MCF 10A (cell line): ENCODE results near the gene ZNF236. TPM values are rescaled to one million over a fixed set of nuclear protein-coding genes. Genes with fewer than 3 reads are reported as not detected.

ENCODE experiments used
- BruUV-seq: library from RNA; stranded (reverse); fragments of 400-500 nt; replicated peaks from 2 replicates; lab custom pipeline; 2021; lab: Mats Ljungman, UMichigan
- CTCF ChIA-PET: fragments of 300-600 bp; sonication (Branson Sonifier 250); formaldehyde crosslinking; extraction: SDS; loops from one replicate; lab custom pipeline; 2021; ENCODE audit warnings: antibody characterized with exemption, inconsistent platforms; lab: Yijun Ruan, JAX
- POLR2A ChIA-PET: fragments of 300-600, 350-650 bp; sonication (Branson Sonifier 250); formaldehyde crosslinking; extraction: SDS; loops from one replicate; lab custom pipeline; 2020; ENCODE audit warnings: antibody characterized with exemption, inconsistent platforms; lab: Yijun Ruan, JAX
- DNase-seq: peaks from one replicate; pipeline ENCODE4 v3.0.0-alpha.2; 2018; ENCODE audit not compliant: unreplicated experiment
- H3K27ac Mint-ChIP-seq: one replicate; pipeline ENCODE4 v1.8.0; 2022; ENCODE audit warnings: mild to moderate bottlenecking, low read depth, mixed read lengths; ENCODE audit not compliant: unreplicated experiment
- H3K27me3 Mint-ChIP-seq: one replicate; pipeline ENCODE4 v1.8.0; 2022; ENCODE audit warnings: mixed read lengths; ENCODE audit not compliant: insufficient read depth, unreplicated experiment
- H3K36me3 Mint-ChIP-seq: one replicate; pipeline ENCODE4 v1.8.0; 2022; ENCODE audit warnings: mild to moderate bottlenecking, moderate library complexity, mixed read lengths; ENCODE audit not compliant: insufficient read depth, unreplicated experiment
- H3K4me1 Mint-ChIP-seq: one replicate; pipeline ENCODE4 v1.8.0; 2022; ENCODE audit warnings: mixed read lengths; ENCODE audit not compliant: insufficient read depth, unreplicated experiment
- H3K4me3 Mint-ChIP-seq: one replicate; pipeline ENCODE4 v1.8.0; 2022; ENCODE audit warnings: mild to moderate bottlenecking, moderate library complexity, mixed read lengths; ENCODE audit not compliant: unreplicated experiment
- H3K9me3 Mint-ChIP-seq: one replicate; pipeline ENCODE4 v1.8.0; 2022; ENCODE audit warnings: mixed read lengths; ENCODE audit not compliant: unreplicated experiment
- intact Hi-C: fragments of 100-400 bp; cut with micrococcal nuclease; formaldehyde crosslinking; loops from 2 replicates; pipeline ENCODE4 v1.14.1; 2022
- total RNA-seq: library from RNA; stranded (reverse); gene quantifications from 2 replicates; pipeline ENCODE4 v1.2.3, GENCODE V29; 2022
- TF ChIP-seq, protein P1 (sequence below): fragments of 200-600 bp; IDR thresholded peaks from one replicate; pipeline ENCODE4 v1.8.0; 2022; ENCODE audit warnings: antibody characterized with exemption, mild to moderate bottlenecking; ENCODE audit not compliant: unreplicated experiment

ZNF236 gene
- total RNA-seq, 1 experiment from 2014 or later: 15.3 TPM

DNA sequence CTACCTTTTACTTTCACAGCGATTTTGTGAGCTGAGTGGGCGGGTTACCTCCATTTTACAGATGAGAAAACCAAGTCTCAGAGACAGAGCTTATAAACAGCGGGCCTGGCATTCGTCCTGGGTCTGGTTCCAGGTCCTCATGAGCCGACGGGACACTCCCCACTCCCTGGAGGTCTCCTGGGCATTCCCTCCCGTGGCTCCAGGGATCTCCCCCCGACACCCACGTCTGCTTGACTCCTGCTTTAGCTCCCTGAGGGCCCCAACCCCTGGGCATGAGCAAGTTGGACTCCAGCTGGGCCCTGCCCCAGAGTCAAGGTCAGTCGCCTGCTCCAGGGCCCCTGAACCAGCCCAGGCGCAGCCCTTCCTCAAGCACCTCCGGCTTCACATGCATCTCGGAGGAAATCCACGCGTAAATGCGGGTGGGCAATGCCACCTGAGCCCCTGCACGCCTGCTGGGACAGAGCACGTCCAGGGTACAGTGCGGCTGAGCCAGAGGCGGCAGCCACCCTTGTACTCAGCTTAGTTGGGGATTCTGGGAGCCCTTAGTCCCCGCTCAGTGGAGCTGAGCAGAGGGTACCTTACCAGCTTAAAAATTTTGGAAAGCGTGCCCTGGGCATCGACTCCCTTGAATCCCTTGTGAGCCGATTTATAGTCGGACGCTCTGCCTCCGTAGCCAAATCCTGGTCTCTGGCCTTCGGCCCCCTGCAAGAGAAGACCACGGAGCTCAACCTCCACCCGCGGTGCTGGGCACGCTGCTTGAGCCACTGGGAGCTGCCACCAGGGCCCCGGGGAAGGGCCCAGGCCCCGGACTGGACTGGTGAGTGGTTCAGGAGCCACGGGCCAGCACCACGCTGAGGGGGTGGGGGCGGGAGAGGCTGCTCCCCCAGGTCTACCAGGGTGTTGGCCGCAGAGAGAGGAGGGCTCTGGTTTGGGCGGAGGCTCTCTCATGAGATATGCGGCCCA lies 162.1 kb downstream of the ZNF236 start:
- H3K27ac Mint-ChIP-seq: no peak overlapping the region
- BruUV-seq: no TSS peak
- TF ChIP-seq, protein P1, sequence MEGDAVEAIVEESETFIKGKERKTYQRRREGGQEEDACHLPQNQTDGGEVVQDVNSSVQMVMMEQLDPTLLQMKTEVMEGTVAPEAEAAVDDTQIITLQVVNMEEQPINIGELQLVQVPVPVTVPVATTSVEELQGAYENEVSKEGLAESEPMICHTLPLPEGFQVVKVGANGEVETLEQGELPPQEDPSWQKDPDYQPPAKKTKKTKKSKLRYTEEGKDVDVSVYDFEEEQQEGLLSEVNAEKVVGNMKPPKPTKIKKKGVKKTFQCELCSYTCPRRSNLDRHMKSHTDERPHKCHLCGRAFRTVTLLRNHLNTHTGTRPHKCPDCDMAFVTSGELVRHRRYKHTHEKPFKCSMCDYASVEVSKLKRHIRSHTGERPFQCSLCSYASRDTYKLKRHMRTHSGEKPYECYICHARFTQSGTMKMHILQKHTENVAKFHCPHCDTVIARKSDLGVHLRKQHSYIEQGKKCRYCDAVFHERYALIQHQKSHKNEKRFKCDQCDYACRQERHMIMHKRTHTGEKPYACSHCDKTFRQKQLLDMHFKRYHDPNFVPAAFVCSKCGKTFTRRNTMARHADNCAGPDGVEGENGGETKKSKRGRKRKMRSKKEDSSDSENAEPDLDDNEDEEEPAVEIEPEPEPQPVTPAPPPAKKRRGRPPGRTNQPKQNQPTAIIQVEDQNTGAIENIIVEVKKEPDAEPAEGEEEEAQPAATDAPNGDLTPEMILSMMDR: no peak
- no peaks in the 10 kb centered on the region for H3K36me3 Mint-ChIP-seq
- ChIA-PET POLR2A (interaction anchor here (0.6 to 2.8 kb wide), 3 partner anchors 178 to 185 kb away, joined by 3 to 13 read pairs (median 3); no protein-coding TSS in a partner anchor), CTCF (interaction anchor here (0.6 to 8.9 kb wide), 31 partner anchors 10 to 732 kb away, joined by 3 to 148 read pairs (median 5); no protein-coding TSS in a partner anchor)
- no peaks in the 10 kb centered on the region for H3K9me3 Mint-ChIP-seq
- DNase-seq: no peak
- H3K4me1 Mint-ChIP-seq: peaks cover 5% of the 10 kb centered on the region
- intact Hi-C loops: loop anchor here (5.0 kb wide), 2 partner anchors 228 to 718 kb away; no protein-coding TSS in a partner anchor
- H3K27me3 Mint-ChIP-seq: peaks cover 11% of the 10 kb centered on the region
- H3K4me3 Mint-ChIP-seq: no peak overlapping the region

DNA sequence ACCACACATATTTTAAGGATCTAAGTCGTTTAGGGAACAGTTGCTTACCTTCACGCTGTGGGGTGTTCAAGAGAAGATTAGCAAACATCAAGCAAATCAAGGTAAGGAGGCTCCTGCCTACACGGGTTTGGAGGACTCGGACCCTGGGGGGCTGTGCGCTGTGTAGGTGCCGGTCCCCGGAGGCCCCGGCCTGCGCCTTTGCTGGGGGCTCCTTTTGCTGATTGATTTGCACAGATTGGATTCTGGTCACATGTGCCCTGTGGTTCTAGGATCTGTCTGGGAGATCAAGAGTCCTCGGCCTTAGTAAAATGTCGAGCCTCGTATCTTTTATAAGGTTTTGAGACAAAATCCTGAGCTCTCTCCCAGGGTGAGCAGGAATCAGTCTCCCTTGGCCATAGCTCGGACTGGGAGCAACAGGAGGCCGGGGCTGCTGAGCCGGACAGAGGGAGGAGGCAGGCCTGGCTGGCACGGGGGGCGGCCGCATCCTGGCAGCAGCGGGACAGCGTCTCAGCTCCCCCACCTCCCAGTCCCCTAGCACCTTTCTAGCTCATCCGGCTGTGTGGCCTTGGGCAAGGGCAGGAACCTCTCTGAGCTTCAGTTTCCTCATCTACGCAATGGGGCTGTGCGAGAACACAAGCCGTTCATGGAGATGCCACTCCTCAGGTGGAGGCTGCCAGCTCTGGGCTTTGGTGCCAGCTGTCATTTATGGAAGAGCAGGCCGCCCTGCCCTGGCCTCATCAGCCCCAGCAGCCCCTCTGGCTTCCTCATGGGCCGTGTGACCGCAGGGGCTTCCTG lies 163.0 kb downstream of the ZNF236 start:
- intact Hi-C loops: no loop called here
- TF ChIP-seq, protein P1: no peak
- CTCF ChIA-PET: interaction anchor here (0.5 to 8.9 kb wide), 7 partner anchors 9 to 786 kb away, joined by 3 to 148 read pairs (median 35); no protein-coding TSS in a partner anchor
- Mint-ChIP-seq H3K9me3 (no peaks in the 10 kb centered on the region), H3K36me3 (no peaks in the 10 kb centered on the region), H3K4me3 (no peak overlapping the region), H3K4me1 (peaks cover 5% of the 10 kb centered on the region), H3K27me3 (peaks cover 11% of the 10 kb centered on the region), H3K27ac (no peak overlapping the region)
- BruUV-seq: no TSS peak
- POLR2A ChIA-PET: interaction anchor here (2.8 kb wide), 1 partner anchor 183 kb away, joined by 13 read pairs; no protein-coding TSS in a partner anchor
- DNase-seq: no peak

DNA sequence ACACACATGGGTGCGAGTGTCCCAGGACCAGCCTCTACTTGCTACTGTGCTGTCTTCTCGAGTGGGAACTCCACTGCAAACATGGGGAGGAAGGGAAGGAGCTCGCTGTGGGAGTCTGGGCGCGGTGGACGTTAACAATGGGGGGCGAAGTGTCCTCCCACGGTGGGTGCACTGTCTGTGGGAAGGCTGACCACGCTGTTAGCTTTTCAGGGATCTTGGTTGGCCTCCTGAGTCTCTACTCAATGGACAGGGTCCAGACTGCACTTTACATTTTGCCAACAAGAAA lies 163.5 kb downstream of the ZNF236 start:
- H3K36me3 Mint-ChIP-seq: no peaks in the 10 kb centered on the region
- H3K4me1 Mint-ChIP-seq: peaks cover 5% of the 10 kb centered on the region
- TF ChIP-seq, protein P1: no peak
- H3K27ac Mint-ChIP-seq: no peak overlapping the region
- BruUV-seq: no TSS peak
- ChIA-PET POLR2A (no interaction called here), CTCF (interaction anchor here (0.5 to 8.9 kb wide), 8 partner anchors 8 to 785 kb away, joined by 3 to 148 read pairs (median 20); no protein-coding TSS in a partner anchor)
- peaks cover 17% of the 10 kb centered on the region for H3K27me3 Mint-ChIP-seq
- no peak for DNase-seq
- H3K4me3 Mint-ChIP-seq: no peak overlapping the region
- intact Hi-C loops: no loop called here
- H3K9me3 Mint-ChIP-seq: no peaks in the 10 kb centered on the region
